SK-N-SH (cell line): ENCODE results near the gene MMP19. TPM values are rescaled to one million over a fixed set of nuclear protein-coding genes. Genes with fewer than 3 reads are reported as not detected.

Experiments used
- CTCF ChIA-PET: fragments of 300-600, 350-600 bp; formaldehyde crosslinking; extraction: SDS; loops from one replicate; lab custom pipeline; 2021; lab: Yijun Ruan, JAX
- POLR2A ChIA-PET: fragments of 350-600 bp; sonication (Branson Sonifier 250); formaldehyde crosslinking; extraction: SDS; loops from one replicate; lab custom pipeline; 2020; ENCODE audit warnings: antibody characterized with exemption, inconsistent platforms; lab: Yijun Ruan, JAX
- DNase-seq: peaks from one replicate; pipeline ENCODE4 v3.0.0; 2012
- H2AFZ ChIP-seq: fragments of 200-600 bp; sonication (generic); 2 replicates; pipeline ENCODE4 v1.8.1; 2016; ENCODE audit warnings: antibody characterized with exemption, mild to moderate bottlenecking, low read depth
- H3F3A ChIP-seq: fragments of 200-600 bp; sonication (generic); replicated peaks from 2 replicates; pipeline ENCODE3; 2016; ENCODE audit warnings: antibody characterized with exemption, mild to moderate bottlenecking; ENCODE audit not compliant: insufficient read depth
- H3K27ac ChIP-seq, 2 experiments: fragments of 200-500 bp in 1 of 2; fragments of 200-600 bp in 1 of 2; sonication (Bioruptor generic) in 1 of 2; sonication (generic), shearing (Covaris generic) in 1 of 2; 2 replicates each; pipeline versions ENCODE4 v1.5.1 to v1.6.1; 2014 to 2016; ENCODE audit warnings: low read depth in 2 of 2, inconsistent platforms in 1 of 2, low read length in 1 of 2, mild to moderate bottlenecking in 1 of 2, mixed read lengths in 1 of 2
- H3K27me3 ChIP-seq: fragments of 200-600 bp; sonication (generic), shearing (Covaris generic); 2 replicates; pipeline ENCODE4 v1.6.1; 2016; ENCODE audit warnings: mixed run types; ENCODE audit not compliant: insufficient read depth
- H3K36me3 ChIP-seq, 2 experiments: fragments of 200-500 bp in 1 of 2; fragments of 200-600 bp in 1 of 2; sonication (Bioruptor generic) in 1 of 2; sonication (generic) in 1 of 2; replicated peaks in 1 of 2; 2 replicates each; pipeline versions ENCODE3 to v1.5.1; 2014 to 2016; ENCODE audit warnings: low read length in 1 of 2, mild to moderate bottlenecking in 1 of 2; ENCODE audit not compliant: insufficient read depth in 2 of 2, control insufficient read depth in 1 of 2
- H3K4me1 ChIP-seq, 2 experiments: fragments of 200-500 bp in 1 of 2; fragments of 200-600 bp in 1 of 2; sonication (Bioruptor generic) in 1 of 2; sonication (generic), shearing (Covaris generic) in 1 of 2; 2 replicates each; pipeline versions ENCODE4 v1.5.1 to v1.6.1; 2014 to 2016; ENCODE audit warnings: low read depth in 1 of 2, low read length in 1 of 2, mixed run types in 1 of 2; ENCODE audit not compliant: insufficient read depth in 2 of 2, control insufficient read depth in 1 of 2
- H3K4me2 ChIP-seq: fragments of 200-600 bp; sonication (generic), shearing (Covaris generic); 2 replicates; pipeline ENCODE4 v1.6.1; 2017; ENCODE audit warnings: mixed run types
- H3K4me3 ChIP-seq, 2 experiments: fragments of 200-500 bp in 1 of 2; fragments of 200-600 bp in 1 of 2; sonication (Bioruptor generic) in 1 of 2; sonication (generic), shearing (Covaris generic) in 1 of 2; 2 replicates each; pipeline versions ENCODE4 v1.5.1 to v1.8.1; 2014 to 2016; ENCODE audit warnings: low read depth in 2 of 2, inconsistent platforms in 1 of 2, low read length in 1 of 2, mild to moderate bottlenecking in 1 of 2, mixed read lengths in 1 of 2, moderate library complexity in 1 of 2
- H3K79me2 ChIP-seq: fragments of 200-600 bp; sonication (generic); 2 replicates; pipeline ENCODE4 v1.8.1; 2017; ENCODE audit warnings: mild to moderate bottlenecking; ENCODE audit not compliant: insufficient read depth
- H3K9ac ChIP-seq: fragments of 200-600 bp; sonication (generic); 2 replicates; pipeline ENCODE4 v1.6.1; 2017; ENCODE audit warnings: mixed run types
- H3K9me2 ChIP-seq: fragments of 200-600 bp; sonication (generic); 2 replicates; pipeline ENCODE4 v1.6.1; 2017; ENCODE audit warnings: mixed run types
- H3K9me3 ChIP-seq: fragments of 200-600 bp; sonication (generic); 2 replicates; pipeline ENCODE4 v1.6.1; 2017; ENCODE audit warnings: mixed run types, mild to moderate bottlenecking, moderate library complexity
- H4K20me1 ChIP-seq: fragments of 200-600 bp; sonication (generic); 2 replicates; pipeline ENCODE4 v1.6.1; 2017; ENCODE audit warnings: mild to moderate bottlenecking, mixed run types; ENCODE audit not compliant: insufficient read depth
- CHD2 ChIP-seq: fragments of 150-350 bp; IDR thresholded peaks from 2 replicates; pipeline ENCODE4 v1.6.1; 2018; ENCODE audit warnings: low read length; ENCODE audit not compliant: partially characterized antibody
- FOXM1 ChIP-seq: IDR thresholded peaks from 2 replicates; pipeline ENCODE4 v1.4.0; 2012; ENCODE audit warnings: low read depth, mild to moderate bottlenecking
- GABPA ChIP-seq: IDR thresholded peaks from 2 replicates; pipeline ENCODE4 v1.4.0; 2012; ENCODE audit warnings: low read depth, mild to moderate bottlenecking
- GATA2 ChIP-seq: sonication (generic); formaldehyde crosslinking; IDR thresholded peaks from 2 replicates; pipeline ENCODE4 v1.5.0; 2020; ENCODE audit warnings: mild to moderate bottlenecking, missing genetic modification reagents
- MEF2A ChIP-seq: IDR thresholded peaks from 2 replicates; pipeline ENCODE4 v1.4.0; 2012; ENCODE audit warnings: low read depth, borderline replicate concordance
- NFIC ChIP-seq: IDR thresholded peaks from 2 replicates; pipeline ENCODE4 v1.4.0; 2012; ENCODE audit warnings: borderline replicate concordance
- NRF1 ChIP-seq: IDR thresholded peaks from 2 replicates; pipeline ENCODE4 v1.6.1; 2012; ENCODE audit warnings: low read depth, mild to moderate bottlenecking, low read length
- POLR2AphosphoS5 ChIP-seq: IDR thresholded peaks from 2 replicates; pipeline ENCODE4 v1.6.1; 2012; ENCODE audit warnings: low read depth, low read length
- RAD21 ChIP-seq: IDR thresholded peaks from 2 replicates; pipeline ENCODE4 v1.6.1; 2012; ENCODE audit warnings: mild to moderate bottlenecking, low read length
- RCOR1 ChIP-seq: fragments of 150-350 bp; IDR thresholded peaks from 2 replicates; pipeline ENCODE4 v1.6.1; 2017; ENCODE audit warnings: antibody characterized with exemption, low read length
- RXRA ChIP-seq: IDR thresholded peaks from 2 replicates; pipeline ENCODE4 v1.4.0; 2012; ENCODE audit warnings: low read depth, mild to moderate bottlenecking, borderline replicate concordance
- SIN3A ChIP-seq: IDR thresholded peaks from 2 replicates; pipeline ENCODE4 v1.6.1; 2012; ENCODE audit warnings: low read depth, mild to moderate bottlenecking, low read length, moderate library complexity, borderline replicate concordance
- SMC3 ChIP-seq: IDR thresholded peaks from 2 replicates; pipeline ENCODE4 v1.6.1; 2012; ENCODE audit warnings: low read depth, low read length, improper control_type of control experiment
- TAF1 ChIP-seq: IDR thresholded peaks from 2 replicates; pipeline ENCODE4 v1.6.1; 2012; ENCODE audit warnings: low read depth, mild to moderate bottlenecking, low read length, moderate library complexity, borderline replicate concordance
- USF1 ChIP-seq: IDR thresholded peaks from 2 replicates; pipeline ENCODE4 v1.4.0; 2012; ENCODE audit warnings: low read depth, borderline replicate concordance
- USF2 ChIP-seq: fragments of 150-350 bp; IDR thresholded peaks from 2 replicates; pipeline ENCODE4 v1.6.1; 2017; ENCODE audit warnings: antibody characterized with exemption, low read length, low read depth, borderline replicate concordance
- WGBS: methylation state at CpG from one replicate; pipeline ENCODE4 v1.1.6; 2017; ENCODE audit warnings: low lambda C conversion rate; 5-methylcytosine and 5-hydroxymethylcytosine counted together
- polyA plus RNA-seq, 3 experiments: library from polyadenylated mRNA; depleted of rRNA; stranded (reverse); fragments of >200 nt; gene quantifications; 2 replicates each; pipeline ENCODE4 v1.2.3, GENCODE V29; 2012
- TF ChIP-seq, protein P1 (sequence below): IDR thresholded peaks from 2 replicates; pipeline ENCODE4 v1.4.0; 2012; ENCODE audit warnings: low read depth, borderline replicate concordance
- TF ChIP-seq, protein P2 (sequence below): fragments of 200-600 bp; sonication (generic); IDR thresholded peaks from 2 replicates; pipeline ENCODE4 v1.6.1; 2017; ENCODE audit warnings: antibody characterized with exemption, mild to moderate bottlenecking, moderate library complexity
- TF ChIP-seq, protein P3 (sequence below): IDR thresholded peaks from 2 replicates; pipeline ENCODE4 v1.4.0; 2012; ENCODE audit warnings: low read depth

Gene MMP19
- polyA plus RNA-seq, 1 of the 3 experiments (the other 2 are of a cell fraction), result 5.7 TPM

DNA sequence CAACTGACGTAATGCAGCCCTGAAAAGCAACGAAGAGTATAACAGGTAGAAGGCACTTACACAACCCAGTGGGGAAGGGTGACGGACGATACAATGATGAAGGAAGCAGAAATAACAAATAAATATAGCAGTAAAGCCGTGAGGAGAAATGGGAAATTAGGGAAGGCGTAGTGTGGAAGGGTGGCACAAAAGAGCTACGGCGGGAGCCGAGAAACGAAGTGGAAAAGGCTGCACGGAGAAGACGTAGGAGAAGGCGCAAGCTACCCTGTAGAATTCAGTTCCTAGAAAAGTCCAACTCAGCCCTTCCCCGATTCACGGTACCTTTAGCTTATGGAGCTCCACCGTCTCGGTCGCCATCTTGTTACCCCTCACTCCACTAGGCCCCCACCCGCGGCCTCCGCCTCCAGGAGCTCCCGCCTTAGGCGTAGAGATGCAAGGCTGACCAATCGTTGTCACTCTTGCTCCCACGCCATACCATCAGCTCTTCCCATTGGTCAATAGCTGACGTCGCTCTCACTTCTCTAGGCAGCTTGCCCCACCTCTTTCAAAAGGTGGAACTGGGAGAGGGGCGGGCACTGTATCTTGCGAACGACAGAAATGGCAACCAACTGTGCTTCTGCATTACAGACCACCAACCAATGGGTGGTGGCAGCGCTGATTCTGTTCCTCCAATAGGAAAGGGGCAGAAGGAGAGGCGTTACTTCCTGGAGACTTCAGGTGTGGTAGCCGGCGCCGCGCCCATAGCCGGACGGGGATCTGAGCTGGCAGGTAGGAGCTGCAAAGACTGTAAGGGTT, 25.2 kb downstream of the MMP19 start, which contains the start of the genes ORMDL2 and SARNP (continued):
- no peak for TF ChIP-seq RAD21
- TF ChIP-seq CHD2, result peak; percentile 81
- peak; percentile 83 for TF ChIP-seq GABPA
- no peak for TF ChIP-seq MEF2A
- TF ChIP-seq, protein P1, sequence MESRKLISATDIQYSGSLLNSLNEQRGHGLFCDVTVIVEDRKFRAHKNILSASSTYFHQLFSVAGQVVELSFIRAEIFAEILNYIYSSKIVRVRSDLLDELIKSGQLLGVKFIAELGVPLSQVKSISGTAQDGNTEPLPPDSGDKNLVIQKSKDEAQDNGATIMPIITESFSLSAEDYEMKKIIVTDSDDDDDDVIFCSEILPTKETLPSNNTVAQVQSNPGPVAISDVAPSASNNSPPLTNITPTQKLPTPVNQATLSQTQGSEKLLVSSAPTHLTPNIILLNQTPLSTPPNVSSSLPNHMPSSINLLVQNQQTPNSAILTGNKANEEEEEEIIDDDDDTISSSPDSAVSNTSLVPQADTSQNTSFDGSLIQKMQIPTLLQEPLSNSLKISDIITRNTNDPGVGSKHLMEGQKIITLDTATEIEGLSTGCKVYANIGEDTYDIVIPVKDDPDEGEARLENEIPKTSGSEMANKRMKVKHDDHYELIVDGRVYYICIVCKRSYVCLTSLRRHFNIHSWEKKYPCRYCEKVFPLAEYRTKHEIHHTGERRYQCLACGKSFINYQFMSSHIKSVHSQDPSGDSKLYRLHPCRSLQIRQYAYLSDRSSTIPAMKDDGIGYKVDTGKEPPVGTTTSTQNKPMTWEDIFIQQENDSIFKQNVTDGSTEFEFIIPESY, result no peak
- no peak for TF ChIP-seq GATA2
- TF ChIP-seq NFIC, result no peak
- TF ChIP-seq SIN3A, result peak; percentile 58; the same call in 1 of the 2 replicates
- TF ChIP-seq USF1, result no peak
- TF ChIP-seq, all 33 proteins: peak for 11

GRCh38 chr12:55816881-55817344, 25.8 kb downstream of the MMP19 start:
- 1% methylated on average over 14 of the region's 14 CpGs for WGBS
- H2AFZ ChIP-seq, result peak overlapping the region; percentile 79
- ChIA-PET CTCF (interaction anchor here (0.8 to 15.0 kb wide), 10 partner anchors 9 to 158 kb away, joined by 3 to 105 read pairs (median 4); partner anchors contain the start of gene DNAJC14), POLR2A (interaction anchor here (0.8 to 2.7 kb wide), 10 partner anchors 10 to 157 kb away, joined by 3 to 54 read pairs (median 8); partner anchors contain the start of genes CD63, DGKA, DNAJC14 and PYM1)
- H3K4me1 ChIP-seq, result peaks cover 8 to 11% of the 10 kb centered on the region in 2 experiments
- H3K79me2 ChIP-seq, result peaks cover 74% of the 10 kb centered on the region
- H3K36me3 ChIP-seq, result peaks cover 30 to 56% of the 10 kb centered on the region in 2 experiments
- H4K20me1 ChIP-seq, result peaks cover 41% of the 10 kb centered on the region; the same call in 1 of the 2 replicates
- peak overlapping the region; percentile 86 to 96 for H3K4me3 ChIP-seq
- H3K4me2 ChIP-seq, result peak overlapping the region; percentile 89
- H3K27ac ChIP-seq, result peak overlapping the region; percentile 76 to 85
- DNase-seq, result peak; percentile 44
- H3K9ac ChIP-seq, result peak overlapping the region; percentile 92
- H3F3A ChIP-seq, result peaks cover 18% of the 10 kb centered on the region
- no peaks in the 10 kb centered on the region for H3K27me3 ChIP-seq
- no peaks in the 10 kb centered on the region for H3K9me3 ChIP-seq
- no peaks in the 10 kb centered on the region for H3K9me2 ChIP-seq
- TF ChIP-seq GATA2 (no peak), GABPA (no peak)

GRCh38 chr12:55815473-55815872, 27.3 kb downstream of the MMP19 start:
- Histone ChIP-seq H3K27ac (no peak overlapping the region), H3K27me3 (no peaks in the 10 kb centered on the region), H4K20me1 (peaks cover 55% of the 10 kb centered on the region), H3K4me1 (peaks cover 8 to 11% of the 10 kb centered on the region in 2 experiments), H3K36me3 (peaks cover 20 to 43% of the 10 kb centered on the region in 2 experiments), H3K9ac (no peak overlapping the region), H3K4me3 (no peak overlapping the region; a peak in 1 of 4 replicates), H3K79me2 (peaks cover 88% of the 10 kb centered on the region), H2AFZ (no peak overlapping the region), H3K4me2 (peak overlapping the region; percentile 89), H3K9me3 (no peaks in the 10 kb centered on the region), H3F3A (peaks cover 10% of the 10 kb centered on the region), H3K9me2 (no peaks in the 10 kb centered on the region)
- DNase-seq, result no peak
- WGBS, result 78% methylated on average over 7 of the region's 12 CpGs
- ChIA-PET POLR2A (no interaction called here), CTCF (interaction anchor here (0.5 to 15.0 kb wide), 4 partner anchors 18 to 111 kb away, joined by 3 to 105 read pairs (median 4); no protein-coding TSS in a partner anchor)
- TF ChIP-seq MEF2A (no peak), TAF1 (no peak), FOXM1 (no peak), RXRA (no peak), RCOR1 (no peak), SMC3 (no peak), USF2 (no peak), POLR2AphosphoS5 (no peak), NRF1 (no peak)
- TF ChIP-seq, protein P2, sequence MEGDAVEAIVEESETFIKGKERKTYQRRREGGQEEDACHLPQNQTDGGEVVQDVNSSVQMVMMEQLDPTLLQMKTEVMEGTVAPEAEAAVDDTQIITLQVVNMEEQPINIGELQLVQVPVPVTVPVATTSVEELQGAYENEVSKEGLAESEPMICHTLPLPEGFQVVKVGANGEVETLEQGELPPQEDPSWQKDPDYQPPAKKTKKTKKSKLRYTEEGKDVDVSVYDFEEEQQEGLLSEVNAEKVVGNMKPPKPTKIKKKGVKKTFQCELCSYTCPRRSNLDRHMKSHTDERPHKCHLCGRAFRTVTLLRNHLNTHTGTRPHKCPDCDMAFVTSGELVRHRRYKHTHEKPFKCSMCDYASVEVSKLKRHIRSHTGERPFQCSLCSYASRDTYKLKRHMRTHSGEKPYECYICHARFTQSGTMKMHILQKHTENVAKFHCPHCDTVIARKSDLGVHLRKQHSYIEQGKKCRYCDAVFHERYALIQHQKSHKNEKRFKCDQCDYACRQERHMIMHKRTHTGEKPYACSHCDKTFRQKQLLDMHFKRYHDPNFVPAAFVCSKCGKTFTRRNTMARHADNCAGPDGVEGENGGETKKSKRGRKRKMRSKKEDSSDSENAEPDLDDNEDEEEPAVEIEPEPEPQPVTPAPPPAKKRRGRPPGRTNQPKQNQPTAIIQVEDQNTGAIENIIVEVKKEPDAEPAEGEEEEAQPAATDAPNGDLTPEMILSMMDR, result no peak
- TF ChIP-seq, protein P3, sequence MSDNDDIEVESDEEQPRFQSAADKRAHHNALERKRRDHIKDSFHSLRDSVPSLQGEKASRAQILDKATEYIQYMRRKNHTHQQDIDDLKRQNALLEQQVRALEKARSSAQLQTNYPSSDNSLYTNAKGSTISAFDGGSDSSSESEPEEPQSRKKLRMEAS, result no peak
- TF ChIP-seq, all 33 proteins: peak for 0
